ENCODE measurements around the gene PIGZ. TPM values are rescaled to one million over a fixed set of nuclear protein-coding genes. Genes with fewer than 3 reads are reported as not detected.

Gene PIGZ
- total and polyA plus RNA-seq, 4 donors = 1.4 to 5.5 (median 2.2) TPM

DNA sequence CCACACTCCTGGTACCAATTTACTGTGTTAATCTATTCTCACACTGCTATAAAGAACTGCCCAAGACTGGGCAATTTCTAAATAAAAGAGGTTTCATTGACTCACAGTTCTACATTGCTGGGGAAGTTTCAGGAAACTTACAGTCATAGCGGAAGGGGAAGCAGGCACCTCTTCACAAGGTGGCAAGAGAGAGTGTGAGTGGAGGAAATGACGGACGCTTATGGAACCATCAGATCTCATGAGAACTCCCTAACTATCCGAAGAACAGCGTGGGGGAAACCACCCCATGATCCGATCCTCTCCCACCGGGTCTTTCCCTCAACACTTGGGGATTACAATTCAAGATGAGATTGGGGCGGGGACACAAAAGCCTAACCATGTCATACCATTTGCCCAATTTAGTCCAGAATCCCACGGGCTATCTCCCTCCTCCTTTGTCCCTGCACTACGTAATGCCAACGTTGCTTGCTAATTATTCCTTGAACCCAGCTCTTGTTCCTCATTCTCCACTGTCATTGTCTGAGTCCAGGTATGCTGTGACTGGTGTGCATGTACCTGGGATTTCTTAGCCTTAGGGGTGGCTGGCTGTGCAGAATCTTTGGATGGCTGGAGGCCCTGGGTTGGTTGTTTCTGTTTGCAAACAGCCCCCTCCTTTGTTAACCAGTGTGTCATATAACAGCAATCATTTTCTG is 3.4 kb downstream of the PIGZ start:
- no peak for TF ChIP-seq CTCF (IDR thresholded peaks at IDR 0.05; ENCODE audit: control extremely low read depth, extremely low read depth)
- peaks cover 0 to 24% (median 12%) of the 10 kb centered on the region in 5 donors for H3K4me1 ChIP-seq (ENCODE audit: control insufficient read depth in 5 of 5, insufficient read depth in 5 of 5, low read length in 5 of 5)
- no peak for ATAC-seq (ENCODE audit: insufficient read depth, low FRiP score)

GRCh38 chr3:196963631-196963953 is 5.0 kb downstream of the PIGZ start:
- Histone ChIP-seq H3K27me3 (ENCODE audit: control insufficient read depth in 3 of 3, insufficient read depth in 3 of 3, low read length in 2 of 3) (peaks cover 0 to 38% (median 37%) of the 10 kb centered on the region in 3 donors), H3K27ac (ENCODE audit: low read depth in 1 of 2, low read length in 1 of 2) (no peak overlapping the region), H3K36me3 (ENCODE audit: control insufficient read depth in 4 of 4, insufficient read depth in 4 of 4, low read length in 4 of 4) (peaks cover 0 to 5% (median 0%) of the 10 kb centered on the region in 4 donors), H3K9me3 (ENCODE audit: control insufficient read depth in 4 of 4, insufficient read depth in 3 of 4, low read length in 3 of 4) (no peaks in the 10 kb centered on the region), H3K4me3 (no peak overlapping the region), H3K4me1 (ENCODE audit: control insufficient read depth in 5 of 5, insufficient read depth in 5 of 5, low read length in 5 of 5) (peaks cover 0 to 22% (median 9%) of the 10 kb centered on the region in 5 donors), H3K9ac (ENCODE audit: insufficient read depth in 1 of 2, low read length in 2 of 2) (no peak overlapping the region)
- ATAC-seq (ENCODE audit: insufficient read depth, low FRiP score) (no peak), DNase-seq (no peak)
- TF ChIP-seq CTCF (IDR thresholded peaks at IDR 0.05; ENCODE audit: control extremely low read depth, extremely low read depth) = no peak
- WGBS, 2 donors = 80 to 88% methylated on average over 2 of the region's 2 CpGs

More for the DNA sequence above, 3.4 kb downstream of the PIGZ start:
- Histone ChIP-seq H3K9ac (ENCODE audit: insufficient read depth in 1 of 2, low read length in 2 of 2) (no peak overlapping the region), H3K36me3 (ENCODE audit: control insufficient read depth in 4 of 4, insufficient read depth in 4 of 4, low read length in 4 of 4) (peaks cover 0 to 5% (median 0%) of the 10 kb centered on the region in 4 donors), H3K27me3 (ENCODE audit: control insufficient read depth in 3 of 3, insufficient read depth in 3 of 3, low read length in 2 of 3) (peaks cover 0 to 41% (median 37%) of the 10 kb centered on the region in 3 donors), H3K27ac (ENCODE audit: low read depth in 1 of 2, low read length in 1 of 2) (no peak overlapping the region), H3K9me3 (ENCODE audit: control insufficient read depth in 4 of 4, insufficient read depth in 3 of 4, low read length in 3 of 4) (no peaks in the 10 kb centered on the region), H3K4me3 (no peak overlapping the region)
- 92 to 94% methylated on average over 11 of the region's 11 CpGs for WGBS, 2 donors
- DNase-seq = no peak

DNA sequence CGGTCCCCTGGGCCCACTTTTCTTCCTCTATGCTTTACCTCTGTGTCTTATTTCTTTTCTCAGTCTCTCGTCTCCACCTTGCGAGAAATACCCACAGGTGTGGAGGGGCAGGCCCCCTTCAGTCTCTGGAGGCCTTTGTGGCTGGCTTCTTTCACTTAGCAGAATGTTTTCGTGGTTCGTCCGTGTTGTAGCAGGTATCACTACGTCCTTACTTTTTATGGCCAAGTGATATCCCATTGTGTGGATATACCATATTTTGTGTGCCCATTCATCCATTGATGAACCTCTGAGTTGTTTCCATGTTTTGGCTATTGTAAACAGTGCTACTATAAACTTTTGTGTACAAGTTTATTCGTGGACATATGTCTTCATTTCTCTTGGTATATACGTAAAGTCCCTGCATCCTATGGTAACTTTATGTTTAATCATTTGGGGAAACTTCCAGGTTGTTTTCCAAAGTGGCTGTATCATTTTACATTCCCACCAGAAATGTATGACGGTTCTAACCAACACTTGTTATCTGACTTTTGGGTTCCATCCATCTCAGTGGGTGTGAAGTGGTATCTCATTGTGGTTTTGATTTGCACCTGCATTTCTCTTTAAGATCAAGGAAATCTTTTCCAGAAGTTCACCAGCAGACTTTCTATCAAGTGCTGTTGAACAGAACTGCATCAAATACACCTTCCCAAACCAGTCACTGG is 5.6 kb downstream of the PIGZ start:
- 91 to 92% methylated on average over 10 of the region's 10 CpGs for WGBS, 2 donors
- DNase-seq = no peak
- no peak for TF ChIP-seq CTCF (IDR thresholded peaks at IDR 0.05; ENCODE audit: control extremely low read depth, extremely low read depth)
- Histone ChIP-seq H3K4me1 (ENCODE audit: control insufficient read depth in 5 of 5, insufficient read depth in 5 of 5, low read length in 5 of 5) (peaks cover 0 to 18% (median 5%) of the 10 kb centered on the region in 5 donors), H3K27ac (ENCODE audit: low read depth in 1 of 2, low read length in 1 of 2) (no peak overlapping the region), H3K9me3 (ENCODE audit: control insufficient read depth in 4 of 4, insufficient read depth in 3 of 4, low read length in 3 of 4) (no peaks in the 10 kb centered on the region), H3K9ac (ENCODE audit: insufficient read depth in 1 of 2, low read length in 2 of 2) (no peak overlapping the region), H3K36me3 (ENCODE audit: control insufficient read depth in 4 of 4, insufficient read depth in 4 of 4, low read length in 4 of 4) (peaks cover 0 to 5% (median 0%) of the 10 kb centered on the region in 4 donors), H3K4me3 (no peak overlapping the region), H3K27me3 (ENCODE audit: control insufficient read depth in 3 of 3, insufficient read depth in 3 of 3, low read length in 2 of 3) (peaks cover 0 to 34% (median 34%) of the 10 kb centered on the region in 3 donors)
- no peak for ATAC-seq (ENCODE audit: insufficient read depth, low FRiP score)

All from lung (tissue), 12 donors.